Trophoblast cell (in vitro differentiated cells and primary cell): ENCODE data around the gene P2RX5. TPM values are rescaled to one million over a fixed set of nuclear protein-coding genes. Genes with fewer than 3 reads are reported as not detected.

Experiments used
- DNase-seq, 2 donors: peaks; one replicate each; pipeline ENCODE4 v3.0.0-alpha.2; 2016
- H2AFZ ChIP-seq: 2 replicates; pipeline ENCODE4 v1.6.1; 2013; ENCODE audit warnings: low read length, moderate library complexity, mild to moderate bottlenecking; ENCODE audit not compliant: insufficient read depth, poor library complexity
- H2AK5ac ChIP-seq: 2 replicates; pipeline ENCODE4 v1.6.1; 2013; ENCODE audit warnings: mild to moderate bottlenecking, low read length
- H2BK120ac ChIP-seq: 2 replicates; pipeline ENCODE4 v1.6.1; 2013; ENCODE audit warnings: low read length, mild to moderate bottlenecking, moderate library complexity; ENCODE audit not compliant: insufficient read depth, poor library complexity
- H2BK12ac ChIP-seq: 2 replicates; pipeline ENCODE4 v1.6.1; 2013; ENCODE audit warnings: mild to moderate bottlenecking, low read length, moderate library complexity
- H2BK5ac ChIP-seq: 2 replicates; pipeline ENCODE4 v1.6.1; 2013; ENCODE audit warnings: low read length, low read depth, moderate library complexity, mild to moderate bottlenecking; ENCODE audit not compliant: poor library complexity
- H3K14ac ChIP-seq: 2 replicates; pipeline ENCODE4 v1.6.1; 2013; ENCODE audit warnings: mild to moderate bottlenecking, low read length
- H3K18ac ChIP-seq: 2 replicates; pipeline ENCODE4 v1.6.1; 2013; ENCODE audit warnings: mild to moderate bottlenecking, low read length
- H3K23ac ChIP-seq: 2 replicates; pipeline ENCODE4 v1.6.1; 2013; ENCODE audit warnings: low read length
- H3K27ac ChIP-seq: 2 replicates; pipeline ENCODE4 v1.5.1; 2013; ENCODE audit warnings: low read depth, mild to moderate bottlenecking, inconsistent platforms, low read length, moderate library complexity
- H3K27me3 ChIP-seq: 2 replicates; pipeline ENCODE4 v1.6.1; 2013; ENCODE audit warnings: inconsistent platforms, mild to moderate bottlenecking, low read length, moderate library complexity; ENCODE audit not compliant: insufficient read depth
- H3K36me3 ChIP-seq, 2 experiments: 1 replicate in 1 of 2; 2 replicates in 1 of 2; pipeline ENCODE4 v1.6.1; 2013; ENCODE audit warnings: low read length in 2 of 2, mild to moderate bottlenecking in 2 of 2, moderate library complexity in 1 of 2; ENCODE audit not compliant: insufficient read depth in 2 of 2, control insufficient read depth in 1 of 2
- H3K4ac ChIP-seq: 2 replicates; pipeline ENCODE4 v1.6.1; 2013; ENCODE audit warnings: low read depth, mild to moderate bottlenecking, low read length, moderate library complexity
- H3K4me1 ChIP-seq, 2 experiments: 1 replicate in 1 of 2; 2 replicates in 1 of 2; pipeline ENCODE4 v1.6.1; 2013; ENCODE audit warnings: low read length in 2 of 2, mild to moderate bottlenecking in 2 of 2, moderate library complexity in 1 of 2; ENCODE audit not compliant: insufficient read depth in 2 of 2, control insufficient read depth in 1 of 2
- H3K4me2 ChIP-seq: 2 replicates; pipeline ENCODE4 v1.6.1; 2013; ENCODE audit warnings: inconsistent platforms, mild to moderate bottlenecking, low read length, moderate library complexity
- H3K4me3 ChIP-seq: 2 replicates; pipeline ENCODE4 v1.5.1; 2013; ENCODE audit warnings: mild to moderate bottlenecking, low read depth, low read length, inconsistent platforms
- H3K79me1 ChIP-seq: one replicate; pipeline ENCODE4 v1.6.1; 2013; ENCODE audit warnings: low read length
- H3K79me2 ChIP-seq: 2 replicates; pipeline ENCODE4 v1.6.1; 2013; ENCODE audit warnings: low read length, mild to moderate bottlenecking; ENCODE audit not compliant: control insufficient read depth, insufficient read depth, poor library complexity
- H3K9ac ChIP-seq: 2 replicates; pipeline ENCODE4 v1.6.1; 2013; ENCODE audit warnings: mild to moderate bottlenecking, low read length
- H3K9me3 ChIP-seq: 2 replicates; pipeline ENCODE4 v1.6.1; 2013; ENCODE audit warnings: low read depth, mild to moderate bottlenecking, control low read depth, inconsistent platforms, low read length; ENCODE audit not compliant: insufficient read depth
- H4K12ac ChIP-seq: 2 replicates; pipeline ENCODE4 v1.6.1; 2013; ENCODE audit warnings: low read depth, mild to moderate bottlenecking, low read length, moderate library complexity
- H4K8ac ChIP-seq: 2 replicates; pipeline ENCODE4 v1.6.1; 2013; ENCODE audit warnings: low read depth, mild to moderate bottlenecking, low read length, moderate library complexity
- H4K91ac ChIP-seq: one replicate; pipeline ENCODE4 v1.6.1; 2013; ENCODE audit warnings: low read depth, mild to moderate bottlenecking, low read length, moderate library complexity
- WGBS: extraction: QIAGEN DNeasy Blood & Tissue Kit; methylation state at CpG from one replicate; pipeline ENCODE4 v1.1.7; 2013; ENCODE audit warnings: missing lambda C conversion rate; ENCODE audit not compliant: insufficient read length, insufficient coverage; ENCODE audit errors: extremely low coverage; 5-methylcytosine and 5-hydroxymethylcytosine counted together
- polyA plus RNA-seq: library from polyadenylated mRNA; stranded (reverse); fragments of 200-250 nt; gene quantifications from 2 replicates; pipeline ENCODE4 v1.2.3, GENCODE V29; 2013

P2RX5 gene, protein sequence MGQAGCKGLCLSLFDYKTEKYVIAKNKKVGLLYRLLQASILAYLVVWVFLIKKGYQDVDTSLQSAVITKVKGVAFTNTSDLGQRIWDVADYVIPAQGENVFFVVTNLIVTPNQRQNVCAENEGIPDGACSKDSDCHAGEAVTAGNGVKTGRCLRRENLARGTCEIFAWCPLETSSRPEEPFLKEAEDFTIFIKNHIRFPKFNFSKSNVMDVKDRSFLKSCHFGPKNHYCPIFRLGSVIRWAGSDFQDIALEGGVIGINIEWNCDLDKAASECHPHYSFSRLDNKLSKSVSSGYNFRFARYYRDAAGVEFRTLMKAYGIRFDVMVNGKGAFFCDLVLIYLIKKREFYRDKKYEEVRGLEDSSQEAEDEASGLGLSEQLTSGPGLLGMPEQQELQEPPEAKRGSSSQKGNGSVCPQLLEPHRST
- 0.18 and 0.27 TPM in 2 replicates for polyA plus RNA-seq

DNA sequence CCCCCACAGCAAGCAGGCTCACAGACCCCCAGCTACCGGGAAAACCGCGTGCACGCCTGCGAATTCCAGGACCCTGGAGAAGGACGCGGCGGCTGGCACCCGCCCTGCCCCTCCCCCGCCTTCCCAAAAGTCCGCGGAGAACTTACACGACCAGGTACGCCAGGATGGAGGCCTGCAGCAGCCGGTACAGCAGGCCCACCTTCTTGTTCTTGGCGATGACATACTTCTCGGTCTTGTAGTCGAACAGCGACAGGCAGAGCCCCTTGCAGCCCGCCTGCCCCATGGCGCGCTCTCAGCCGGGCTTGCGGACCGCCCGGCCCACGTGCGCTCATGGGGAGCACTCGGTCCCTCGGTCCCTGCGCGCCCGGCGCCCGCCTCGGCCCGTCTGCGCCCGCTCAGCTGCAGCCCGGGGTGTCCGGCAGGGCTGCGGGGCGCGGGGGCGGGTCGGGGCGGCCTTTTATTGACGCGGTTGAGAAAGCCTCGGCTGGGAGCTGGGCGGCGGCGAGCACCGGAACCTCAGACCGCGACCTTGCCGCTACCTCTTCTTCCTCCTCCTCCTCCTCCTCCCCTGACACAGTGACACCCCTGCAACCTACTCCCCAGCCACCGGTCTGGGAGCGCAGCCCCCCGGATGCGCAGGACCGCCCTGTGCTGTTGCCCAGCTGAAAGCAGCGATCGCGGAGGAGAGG lies at the start of gene P2RX5:
P2RX5 (minus strand) TSS at position 433 of the 689 bp plus-strand sequence; CDS start at position 283, 150 bp downstream.
- no peak for DNase-seq
- Histone ChIP-seq H3K79me2 (no peaks in the 10 kb centered on the region), H3K14ac (no peak within 1 kb of the TSS), H3K27me3 (peaks cover 34% of the 10 kb centered on the region), H4K91ac (no peak within 1 kb of the TSS), H2BK12ac (no peak within 1 kb of the TSS), H2AK5ac (no peak within 1 kb of the TSS), H3K4me3 (peak within 1 kb of the TSS; percentile 47), H3K4me2 (peak within 1 kb of the TSS; percentile 79), H2AFZ (no peak within 1 kb of the TSS), H3K36me3 (no peaks in the 10 kb centered on the region), H4K12ac (no peak within 1 kb of the TSS), H3K27ac (no peak within 1 kb of the TSS), H3K4ac (no peak within 1 kb of the TSS), H3K18ac (no peak within 1 kb of the TSS), H3K23ac (no peak within 1 kb of the TSS), H4K8ac (no peak within 1 kb of the TSS), H2BK5ac (no peak within 1 kb of the TSS), H3K79me1 (no peaks in the 10 kb centered on the region), H2BK120ac (no peak within 1 kb of the TSS), H3K9ac (no peak within 1 kb of the TSS), H3K4me1 (peaks cover 0 to 8% of the 10 kb centered on the region in 2 experiments), H3K9me3 (peaks cover 14% of the 10 kb centered on the region)
- no CpG with 5 or more reads among the region's 65 CpGs for WGBS

DNA sequence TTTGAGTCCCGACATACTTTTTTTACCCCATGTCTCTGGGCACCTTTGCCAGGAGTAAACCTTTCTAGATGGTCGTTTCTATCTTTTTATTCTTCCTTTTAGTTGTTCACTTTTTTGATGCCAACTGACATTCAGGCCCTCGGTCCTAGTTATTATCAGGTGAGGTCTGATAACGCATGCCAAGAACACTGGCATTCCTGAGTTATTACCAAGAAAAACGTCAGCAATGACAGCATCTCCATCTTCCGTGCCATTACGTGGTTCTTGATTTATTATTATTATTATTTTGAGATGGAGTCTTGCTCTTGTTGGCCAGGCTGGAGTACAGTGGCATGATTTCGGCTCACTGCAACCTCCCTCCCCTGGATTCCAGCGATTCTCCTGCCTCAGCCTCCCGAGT lies 49.1 kb upstream of the P2RX5 start:
- Histone ChIP-seq H3K14ac (no peak overlapping the region), H3K4me2 (no peak overlapping the region), H3K9ac (no peak overlapping the region), H4K8ac (no peak overlapping the region), H3K9me3 (no peaks in the 10 kb centered on the region), H4K91ac (no peak overlapping the region), H3K79me2 (no peaks in the 10 kb centered on the region), H3K18ac (no peak overlapping the region), H2AK5ac (no peak overlapping the region), H3K4me3 (no peak overlapping the region), H2BK5ac (no peak overlapping the region), H3K23ac (no peak overlapping the region), H3K4me1 (no peaks in the 10 kb centered on the region), H2BK120ac (no peak overlapping the region), H2AFZ (no peak overlapping the region), H3K27me3 (no peaks in the 10 kb centered on the region), H3K36me3 (no peaks in the 10 kb centered on the region), H3K79me1 (no peaks in the 10 kb centered on the region), H2BK12ac (no peak overlapping the region), H4K12ac (no peak overlapping the region), H3K27ac (no peak overlapping the region), H3K4ac (no peak overlapping the region)
- DNase-seq, result peak in 1 of 2 donors; percentile 37
- WGBS, result no CpG with 5 or more reads among the region's 10 CpGs

DNA sequence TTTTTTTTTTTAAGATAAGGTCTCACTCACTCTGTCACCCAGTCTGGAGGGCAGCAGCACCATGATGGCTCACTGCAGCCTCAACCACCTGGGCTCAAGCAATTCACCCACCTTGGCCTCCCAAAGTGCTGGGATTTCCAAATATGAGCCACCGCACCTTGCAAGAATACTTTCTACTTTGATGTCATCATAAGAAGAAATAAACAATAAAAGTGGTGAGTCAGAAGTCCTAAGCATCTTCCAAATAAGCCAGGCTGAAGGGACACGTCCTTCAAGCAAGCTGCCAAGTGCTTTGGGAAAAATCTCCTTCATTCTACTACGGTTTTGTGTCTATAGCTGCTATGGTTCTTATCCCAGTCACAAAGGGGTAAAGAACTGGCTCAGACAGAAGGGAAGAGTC lies 48.1 kb upstream of the P2RX5 start:
- Histone ChIP-seq H2BK120ac (no peak overlapping the region), H3K79me2 (no peaks in the 10 kb centered on the region), H3K4me1 (no peaks in the 10 kb centered on the region), H3K14ac (no peak overlapping the region), H4K8ac (no peak overlapping the region), H3K27me3 (no peaks in the 10 kb centered on the region), H3K18ac (no peak overlapping the region), H4K12ac (no peak overlapping the region), H3K27ac (no peak overlapping the region), H2BK12ac (no peak overlapping the region), H3K9me3 (no peaks in the 10 kb centered on the region), H2AK5ac (no peak overlapping the region), H3K36me3 (no peaks in the 10 kb centered on the region), H3K4me2 (no peak overlapping the region), H3K23ac (no peak overlapping the region), H4K91ac (no peak overlapping the region), H3K79me1 (no peaks in the 10 kb centered on the region), H3K9ac (no peak overlapping the region), H2BK5ac (no peak overlapping the region), H3K4me3 (no peak overlapping the region), H2AFZ (no peak overlapping the region), H3K4ac (no peak overlapping the region)
- no CpG with 5 or more reads among the region's 3 CpGs for WGBS
- no peak for DNase-seq

DNA sequence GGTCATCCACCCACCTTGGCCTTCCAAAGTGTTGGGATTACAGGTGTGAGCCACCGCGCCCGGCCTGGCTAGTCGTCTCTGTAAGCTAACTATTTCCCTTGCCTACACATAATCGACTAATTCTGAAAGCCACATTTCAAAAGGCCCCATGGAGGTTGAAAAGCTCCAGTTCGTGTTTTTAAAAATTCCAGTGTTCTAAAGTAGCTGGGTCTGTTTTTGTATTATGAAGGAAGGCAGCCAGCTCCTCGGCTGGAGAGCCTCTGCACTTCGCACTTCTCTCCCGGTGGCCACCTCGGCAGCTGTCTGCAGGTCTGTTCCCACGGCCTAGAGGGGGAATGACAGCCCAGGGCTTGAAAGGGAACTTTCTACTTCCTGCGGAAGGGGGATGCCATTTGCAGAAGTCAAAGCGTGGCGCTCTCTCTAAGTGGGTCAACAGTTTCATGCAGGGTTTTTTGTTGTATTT lies 44.7 kb upstream of the P2RX5 start:
- no CpG with 5 or more reads among the region's 14 CpGs for whole genome bisulfite sequencing
- no peaks in the 10 kb centered on the region for H3K9me3 ChIP-seq

More for the DNA sequence above, 44.7 kb upstream of the P2RX5 start:
- no peak for DNase-seq
- H3K79me2 ChIP-seq, result no peaks in the 10 kb centered on the region
- no peak overlapping the region for H2AFZ ChIP-seq
- no peak overlapping the region for H3K4ac ChIP-seq
- H2AK5ac ChIP-seq, result no peak overlapping the region
- H3K27me3 ChIP-seq, result no peaks in the 10 kb centered on the region
- no peak overlapping the region for H3K9ac ChIP-seq
- H3K4me3 ChIP-seq, result no peak overlapping the region
- H2BK120ac ChIP-seq, result no peak overlapping the region
- no peak overlapping the region for H3K23ac ChIP-seq
- no peak overlapping the region for H3K18ac ChIP-seq
- no peaks in the 10 kb centered on the region for H3K36me3 ChIP-seq
- H2BK5ac ChIP-seq, result no peak overlapping the region
- H3K4me1 ChIP-seq, result no peaks in the 10 kb centered on the region
- no peak overlapping the region for H3K14ac ChIP-seq
- H4K91ac ChIP-seq, result no peak overlapping the region
- no peak overlapping the region for H3K4me2 ChIP-seq
- no peak overlapping the region for H4K8ac ChIP-seq
- H3K27ac ChIP-seq, result no peak overlapping the region
- no peaks in the 10 kb centered on the region for H3K79me1 ChIP-seq
- no peak overlapping the region for H2BK12ac ChIP-seq
- H4K12ac ChIP-seq, result no peak overlapping the region
